ENCODE results near the gene CRADD. TPM values are rescaled to one million over a fixed set of nuclear protein-coding genes. Genes with fewer than 3 reads are reported as not detected.
A peak's percentile ranks its signal among the peaks of the same experiment; 100 is the strongest.

Gene CRADD
- polyA plus RNA-seq, 12 donors: 8.0 to 26.4 (median 14.1) TPM; not detected in 1

GRCh38 chr12:93805736-93806141 is 128.6 kb downstream of the CRADD start:
- no peak for DNase-seq

- DNase-seq: no peak
Observed at GRCh38 chr12:93807354-93807753, 130.2 kb downstream of the CRADD start.

- no peak for DNase-seq
Observed at GRCh38 chr12:93808169-93808899, 131.2 kb downstream of the CRADD start.

- no peak for DNase-seq
Observed at GRCh38 chr12:93812626-93813025, 135.5 kb downstream of the CRADD start.

GRCh38 chr12:93813186-93813585 is 136.0 kb downstream of the CRADD start:
- no peak for DNase-seq

- no peak for DNase-seq
Observed at GRCh38 chr12:93813972-93814821, 137.0 kb downstream of the CRADD start.

GRCh38 chr12:93818488-93819049 is 141.4 kb downstream of the CRADD start:
- no peak for DNase-seq

GRCh38 chr12:93819050-93819491 is 141.9 kb downstream of the CRADD start:
- no peak for DNase-seq

GRCh38 chr12:93823616-93824391 is 146.6 kb downstream of the CRADD start:
- no peak for DNase-seq

- no peak for DNase-seq
Observed at GRCh38 chr12:93824514-93825500, 147.6 kb downstream of the CRADD start.

GRCh38 chr12:93825501-93825888 is 148.3 kb downstream of the CRADD start:
- DNase-seq: no peak

- DNase-seq: peak; percentile 84
Observed at GRCh38 chr12:93825931-93826555, 148.9 kb downstream of the CRADD start.

GRCh38 chr12:93827179-93827578 is 150.0 kb downstream of the CRADD start:
- no peak for DNase-seq

- no peak for DNase-seq
Observed at GRCh38 chr12:93827669-93828068, 150.5 kb downstream of the CRADD start.

GRCh38 chr12:93829016-93829415 is 151.8 kb downstream of the CRADD start:
- DNase-seq: no peak

- DNase-seq: no peak
Observed at GRCh38 chr12:93831374-93831773, 154.2 kb downstream of the CRADD start.

GRCh38 chr12:93832131-93832530 is 155.0 kb downstream of the CRADD start:
- no peak for DNase-seq

- no peak for DNase-seq
Observed at GRCh38 chr12:93833946-93834345, 156.8 kb downstream of the CRADD start.

- no peak for DNase-seq
Observed at GRCh38 chr12:93836620-93837260, 159.6 kb downstream of the CRADD start.

GRCh38 chr12:93838193-93838592 is 161.0 kb downstream of the CRADD start:
- DNase-seq: no peak

Data from muscle of arm (tissue), 12 donors.